PC-3 (cell line): ENCODE results near the gene MBNL1. TPM values are rescaled to one million over a fixed set of nuclear protein-coding genes. Genes with fewer than 3 reads are reported as not detected.

Source experiments
- ATAC-seq: fragments of 200-7000 bp; cut with Tn5 transposase; 2 replicates; pipeline ENCODE4 v1.9.1; 2020; ENCODE audit warnings: mild to moderate bottlenecking, moderate library complexity
- BruUV-seq: library from RNA; stranded (reverse); fragments of 400-500 nt; replicated peaks from 2 replicates; lab custom pipeline; 2021; lab: Mats Ljungman, UMichigan
- CTCF ChIA-PET: fragments of 300-600 bp; sonication (Branson Sonifier 250); formaldehyde crosslinking; loops from one replicate; lab custom pipeline; 2022; ENCODE audit warnings: antibody characterized with exemption; lab: Charles Lee
- POLR2A ChIA-PET: fragments of 300-600 bp; sonication (Branson Sonifier 250); formaldehyde crosslinking; loops from one replicate; lab custom pipeline; 2022; ENCODE audit warnings: antibody characterized with exemption; ENCODE audit not compliant: unreplicated experiment; lab: Charles Lee
- DNase-seq: peaks from one replicate; pipeline ENCODE4 v3.0.0-alpha.2; 2015
- H2AFZ ChIP-seq: fragments of 300-600 bp; sonication (generic); 2 replicates; pipeline ENCODE4 v1.6.0; 2016; ENCODE audit warnings: antibody characterized with exemption, low read length
- H3F3A ChIP-seq: fragments of 300-600 bp; sonication (generic); one replicate; pipeline ENCODE4 v1.6.0; 2017; ENCODE audit warnings: antibody characterized with exemption, low read length, control low read depth, mild to moderate bottlenecking; ENCODE audit not compliant: unreplicated experiment
- H3K27ac ChIP-seq: fragments of 300-600 bp; sonication (generic); 2 replicates; pipeline ENCODE4 v1.5.1; 2016; ENCODE audit warnings: mild to moderate bottlenecking, low read length
- H3K27me3 ChIP-seq: fragments of 300-600 bp; sonication (generic); 2 replicates; pipeline ENCODE4 v1.6.1; 2016; ENCODE audit warnings: low read length, mixed read lengths
- H3K36me3 ChIP-seq: fragments of 300-600 bp; sonication (generic); 2 replicates; pipeline ENCODE4 v1.6.1; 2016; ENCODE audit warnings: low read depth, mixed run types, low read length, mixed read lengths
- H3K4me1 ChIP-seq: fragments of 300-600 bp; sonication (generic); 2 replicates; pipeline ENCODE4 v1.5.1; 2016; ENCODE audit warnings: low read length; ENCODE audit not compliant: insufficient read depth
- H3K4me2 ChIP-seq: fragments of 300-600 bp; sonication (generic); 2 replicates; pipeline ENCODE4 v1.6.0; 2016; ENCODE audit warnings: low read length
- H3K4me3 ChIP-seq: fragments of 300-600 bp; sonication (generic); 2 replicates; pipeline ENCODE4 v1.5.1; 2016; ENCODE audit warnings: mild to moderate bottlenecking, low read length, mixed read lengths
- H3K79me2 ChIP-seq: fragments of 300-600 bp; sonication (generic); 2 replicates; pipeline ENCODE4 v1.6.1; 2017; ENCODE audit warnings: low read length, mixed read lengths
- H3K9ac ChIP-seq: fragments of 300-600 bp; sonication (generic); 2 replicates; pipeline ENCODE4 v1.6.0; 2016; ENCODE audit warnings: mild to moderate bottlenecking, low read length
- H3K9me2 ChIP-seq: fragments of 300-600 bp; sonication (generic); replicated peaks from 2 replicates; pipeline ENCODE4 v1.6.1; 2016; ENCODE audit warnings: mixed run types, low read length, mixed read lengths
- H3K9me3 ChIP-seq: fragments of 300-600 bp; sonication (generic); 2 replicates; pipeline ENCODE4 v1.6.1; 2016; ENCODE audit warnings: low read length, mixed read lengths
- H4K20me1 ChIP-seq: fragments of 300-600 bp; sonication (generic); 2 replicates; pipeline ENCODE4 v1.6.1; 2016; ENCODE audit warnings: low read length, mixed read lengths
- CTCF ChIP-seq: fragments of 300-600 bp; sonication (generic); conservative IDR thresholded peaks from 2 replicates; pipeline ENCODE4 v1.5.1; 2017; ENCODE audit warnings: antibody characterized with exemption, low read depth, mild to moderate bottlenecking, low read length
- EZH2 ChIP-seq: fragments of 300-600 bp; sonication (generic); IDR thresholded peaks from one replicate; pipeline ENCODE4 v1.6.1; 2017; ENCODE audit warnings: antibody characterized with exemption, mild to moderate bottlenecking, low read length; ENCODE audit not compliant: unreplicated experiment
- EZH2phosphoT487 ChIP-seq: fragments of 300-600 bp; sonication (generic); IDR thresholded peaks from 2 replicates; pipeline ENCODE4 v1.6.1; 2018; ENCODE audit warnings: mild to moderate bottlenecking, antibody characterized with exemption, low read length, borderline replicate concordance
- intact Hi-C: fragments of 100-400 bp; cut with micrococcal nuclease; formaldehyde crosslinking; loops from 2 replicates; pipeline ENCODE4 v1.9.0; 2023
- total RNA-seq: library from RNA; depleted of rRNA; stranded (reverse); fragments of >200 nt; gene quantifications from 2 replicates; pipeline ENCODE4 v1.2.3, GENCODE V29; 2014

MBNL1 gene
- total RNA-seq, 1 experiment from 2014 or later: 161 TPM

GRCh38 chr3:152392272-152392880 lies 123.6 kb downstream of the MBNL1 start:
- no TSS peak for BruUV-seq
- ChIA-PET POLR2A (interaction anchor here (0.5 kb wide), 1 partner anchor 123 kb away, joined by 3 read pairs; no protein-coding TSS in a partner anchor), CTCF (interaction anchor here (0.7 kb wide), 1 partner anchor 323 kb away, joined by 3 read pairs; no protein-coding TSS in a partner anchor)
- no peak overlapping the region for H2AFZ ChIP-seq
- peaks cover 6% of the 10 kb centered on the region; the same call in 1 of the 2 replicates for H4K20me1 ChIP-seq
- no peaks in the 10 kb centered on the region for H3K9me2 ChIP-seq
- H3K79me2 ChIP-seq: peaks cover 77% of the 10 kb centered on the region
- no peaks in the 10 kb centered on the region for H3F3A ChIP-seq
- H3K4me3 ChIP-seq: no peak overlapping the region
- H3K9ac ChIP-seq: no peak overlapping the region
- DNase-seq (no peak), ATAC-seq (no peak)
- peaks cover 25% of the 10 kb centered on the region for H3K4me1 ChIP-seq
- no peak overlapping the region for H3K4me2 ChIP-seq
- intact Hi-C loops: no loop called here
- no peaks in the 10 kb centered on the region for H3K9me3 ChIP-seq
- no peak overlapping the region for H3K27ac ChIP-seq
- H3K36me3 ChIP-seq: peaks cover 8% of the 10 kb centered on the region
- TF ChIP-seq EZH2phosphoT487: no peak
- no peak for TF ChIP-seq CTCF
- no peak for TF ChIP-seq EZH2
- no peaks in the 10 kb centered on the region for H3K27me3 ChIP-seq

GRCh38 chr3:152394246-152394645 lies 125.5 kb downstream of the MBNL1 start:
- H3K9me2 ChIP-seq: no peaks in the 10 kb centered on the region
- ChIA-PET CTCF (no interaction called here), POLR2A (no interaction called here)
- H3K4me3 ChIP-seq: no peak overlapping the region
- H3K27ac ChIP-seq: no peak overlapping the region
- peaks cover 83% of the 10 kb centered on the region for H3K79me2 ChIP-seq
- H3K4me2 ChIP-seq: no peak overlapping the region
- H3F3A ChIP-seq: no peaks in the 10 kb centered on the region
- H3K9me3 ChIP-seq: no peaks in the 10 kb centered on the region
- H3K9ac ChIP-seq: no peak overlapping the region
- DNase-seq (no peak), ATAC-seq (no peak)
- peaks cover 17% of the 10 kb centered on the region for H3K4me1 ChIP-seq
- no peaks in the 10 kb centered on the region for H3K27me3 ChIP-seq
- no TSS peak for BruUV-seq
- no peak overlapping the region for H2AFZ ChIP-seq
- peaks cover 6% of the 10 kb centered on the region for H4K20me1 ChIP-seq
- TF ChIP-seq EZH2phosphoT487 (no peak), CTCF (no peak), EZH2 (no peak)
- peaks cover 8% of the 10 kb centered on the region for H3K36me3 ChIP-seq
- intact Hi-C loops: no loop called here

GRCh38 chr3:152395764-152396163 lies 127.0 kb downstream of the MBNL1 start:
- ChIA-PET POLR2A (no interaction called here), CTCF (no interaction called here)
- H3K4me1 ChIP-seq: peaks cover 25% of the 10 kb centered on the region
- intact Hi-C loops: no loop called here
- H4K20me1 ChIP-seq: peaks cover 6% of the 10 kb centered on the region
- ATAC-seq (no peak), DNase-seq (no peak)
- no peak overlapping the region for H3K4me3 ChIP-seq
- no peak overlapping the region for H3K9ac ChIP-seq
- H3K4me2 ChIP-seq: no peak overlapping the region
- BruUV-seq: no TSS peak
- no peak for TF ChIP-seq EZH2phosphoT487
- TF ChIP-seq EZH2: no peak
- no peak for TF ChIP-seq CTCF
- no peaks in the 10 kb centered on the region for H3K27me3 ChIP-seq
- no peaks in the 10 kb centered on the region for H3F3A ChIP-seq
- H3K27ac ChIP-seq: no peak overlapping the region
- peaks cover 91% of the 10 kb centered on the region for H3K79me2 ChIP-seq
- no peaks in the 10 kb centered on the region for H3K9me2 ChIP-seq
- H3K36me3 ChIP-seq: peaks cover 8% of the 10 kb centered on the region
- H2AFZ ChIP-seq: no peak overlapping the region
- no peaks in the 10 kb centered on the region for H3K9me3 ChIP-seq
